Sigmoid colon (tissue), 7 donors: ENCODE results near the gene COX7A2. TPM values are rescaled to one million over a fixed set of nuclear protein-coding genes. Genes with fewer than 3 reads are reported as not detected.

Source experiments
- DNase-seq: peaks from one replicate; pipeline ENCODE4 v3.0.0-alpha.2; 2019
- H3K27ac ChIP-seq, 4 donors: fragments of 200-600 bp; sonication (generic); one replicate each; pipeline ENCODE4 v1.5.1; 2016 to 2019; ENCODE audit warnings: mild to moderate bottlenecking in 1 of 4
- H3K27me3 ChIP-seq, 3 donors: fragments of 200-600 bp; sonication (generic); one replicate each; pipeline ENCODE4 v1.5.1; 2019; ENCODE audit warnings: mild to moderate bottlenecking in 1 of 3
- H3K36me3 ChIP-seq, 4 donors: fragments of 200-600 bp; sonication (generic); one replicate each; pipeline ENCODE4 v1.5.1; 2016 to 2019
- H3K4me1 ChIP-seq, 4 donors: fragments of 200-600 bp; sonication (generic); one replicate each; pipeline ENCODE4 v1.5.1; 2017 to 2019
- H3K4me3 ChIP-seq, 4 donors: fragments of 200-600 bp; sonication (generic); one replicate each; pipeline ENCODE4 v1.5.1; 2017 to 2019; ENCODE audit warnings: mild to moderate bottlenecking in 2 of 4, moderate library complexity in 1 of 4
- H3K9me3 ChIP-seq, 4 donors: fragments of 200-600 bp in 3 of 4; sonication (generic) in 3 of 4; one replicate each; pipeline versions ENCODE4 v1.5.1 to v1.6.1; 2013 to 2019
- CTCF ChIP-seq, 4 experiments: fragments of 450-650 bp in 3 of 4; fragments of 200-600 bp in 1 of 4; IDR thresholded peaks; one replicate each; pipeline ENCODE4 v1.5.1; 2016 to 2019; ENCODE audit warnings: antibody characterized with exemption in 4 of 4, mild to moderate bottlenecking in 3 of 4, moderate library complexity in 2 of 4
- EP300 ChIP-seq, 4 donors: sonication (generic); formaldehyde crosslinking; IDR thresholded peaks; one replicate each; pipeline ENCODE4 v1.6.1; 2017; ENCODE audit warnings: antibody characterized with exemption in 4 of 4
- POLR2A ChIP-seq, 2 donors: fragments of 450-650 bp; IDR thresholded peaks; one replicate each; pipeline ENCODE4 v1.6.1; 2016; ENCODE audit warnings: antibody characterized with exemption in 2 of 2, mild to moderate bottlenecking in 2 of 2, moderate library complexity in 2 of 2
- POLR2AphosphoS5 ChIP-seq, 4 donors: sonication (generic); formaldehyde crosslinking; IDR thresholded peaks; one replicate each; pipeline ENCODE4 v1.6.1; 2017; ENCODE audit warnings: antibody characterized with exemption in 4 of 4
- WGBS, 2 donors: extraction: QIAGEN DNeasy Blood & Tissue Kit; methylation state at CpG; one replicate each; pipeline ENCODE4 v1.1.7; 2013; 5-methylcytosine and 5-hydroxymethylcytosine counted together
- intact Hi-C: fragments of 100-400 bp; cut with DNase I; formaldehyde crosslinking; loops from one replicate; pipeline ENCODE4 v1.15.1; 2023
- polyA plus RNA-seq, 3 donors: library from polyadenylated mRNA; stranded (reverse); fragments of 200-250 nt; gene quantifications; one replicate each; pipeline ENCODE4 v1.2.3, GENCODE V29; 2013
- total RNA-seq, 4 donors: library from RNA; depleted of rRNA; stranded (reverse); fragments of >200 nt; gene quantifications; one replicate each; pipeline ENCODE4 v1.1.0, GENCODE V29; 2016
- donor health status: healthy with polysubstance abuse.
- donor health status: Bipolar disorder and iron deficiency.
- donor health status: healthy.

COX7A2 gene
- total and polyA plus RNA-seq, 7 donors, result 419 to 3,086 (median 948) TPM

GRCh38 chr6:75280131-75280855 is 36.7 kb upstream of the COX7A2 start:
- Histone ChIP-seq H3K27me3 (no peaks in the 10 kb centered on the region), H3K4me3 (no peak overlapping the region), H3K36me3 (no peaks in the 10 kb centered on the region), H3K27ac (peak overlapping the region in 1 of 4 donors; percentile 31), H3K9me3 (no peaks in the 10 kb centered on the region), H3K4me1 (peaks cover 0 to 70% (median 54%) of the 10 kb centered on the region in 4 donors)
- intact Hi-C loops, result loop anchor here (5.0 kb wide), 1 partner anchor 322 kb away; the partner anchor contains the start of gene SENP6
- WGBS, 2 donors, result 74 to 86% methylated on average over 4 of the region's 4 CpGs
- TF ChIP-seq CTCF (IDR thresholded peaks at IDR 0.05), result no peak
- TF ChIP-seq POLR2AphosphoS5 (IDR thresholded peaks at IDR 0.05), result no peak
- TF ChIP-seq POLR2A (IDR thresholded peaks at IDR 0.05), result no peak
- TF ChIP-seq EP300 (IDR thresholded peaks at IDR 0.05), result no peak
- no peak for DNase-seq

DNA sequence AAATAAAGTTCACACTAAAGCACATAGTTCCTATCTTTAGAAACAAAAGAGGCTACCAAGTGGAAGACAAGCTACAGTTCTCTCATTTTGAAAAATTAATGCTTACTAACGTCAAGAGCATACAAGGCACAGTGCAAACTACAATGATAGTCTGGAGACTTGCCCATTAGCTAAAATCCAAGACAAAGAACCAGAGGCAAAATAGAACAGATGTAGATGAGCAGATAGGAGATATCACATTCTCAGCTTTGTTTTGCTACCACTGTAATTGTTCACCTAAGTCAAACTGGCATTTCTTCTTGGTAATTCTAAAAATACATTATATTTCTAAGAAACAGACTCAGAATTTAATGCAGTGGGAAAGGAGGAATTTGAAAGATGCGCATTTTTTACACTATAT is 35.8 kb upstream of the COX7A2 start:
- Histone ChIP-seq H3K4me3 (no peak overlapping the region), H3K9me3 (no peaks in the 10 kb centered on the region), H3K36me3 (no peaks in the 10 kb centered on the region), H3K4me1 (peaks cover 0 to 75% (median 58%) of the 10 kb centered on the region in 4 donors), H3K27ac (peak overlapping the region in 1 of 4 donors; percentile 31), H3K27me3 (no peaks in the 10 kb centered on the region)
- WGBS, 2 donors, result 84 to 91% methylated on average over 2 of the region's 2 CpGs
- intact Hi-C loops, result no loop called here
- no peak for DNase-seq
- TF ChIP-seq POLR2A (IDR thresholded peaks at IDR 0.05) (no peak), POLR2AphosphoS5 (IDR thresholded peaks at IDR 0.05) (no peak), CTCF (IDR thresholded peaks at IDR 0.05) (no peak), EP300 (IDR thresholded peaks at IDR 0.05) (no peak)

- TF ChIP-seq POLR2A (IDR thresholded peaks at IDR 0.05) (no peak), POLR2AphosphoS5 (IDR thresholded peaks at IDR 0.05) (no peak), CTCF (IDR thresholded peaks at IDR 0.05) (no peak), EP300 (IDR thresholded peaks at IDR 0.05) (no peak)
- intact Hi-C loops, result no loop called here
- DNase-seq, result no peak
- no peak overlapping the region for H3K27ac ChIP-seq
- no peaks in the 10 kb centered on the region for H3K27me3 ChIP-seq
- peaks cover 0 to 83% (median 59%) of the 10 kb centered on the region in 4 donors for H3K4me1 ChIP-seq
- H3K36me3 ChIP-seq, result no peaks in the 10 kb centered on the region
- no peaks in the 10 kb centered on the region for H3K9me3 ChIP-seq
- no peak overlapping the region for H3K4me3 ChIP-seq
- WGBS, 2 donors, result 69 to 72% methylated on average over 4 of the region's 4 CpGs
These were observed 35.0 kb upstream of the COX7A2 start for GRCh38 chr6:75278474-75279077.

- intact Hi-C loops, result no loop called here
- DNase-seq, result no peak
- H3K9me3 ChIP-seq, result no peaks in the 10 kb centered on the region
- no peak overlapping the region for H3K4me3 ChIP-seq
- no peaks in the 10 kb centered on the region for H3K36me3 ChIP-seq
- peak overlapping the region in 1 of 4 donors; percentile 1 for H3K27ac ChIP-seq
- no peaks in the 10 kb centered on the region for H3K27me3 ChIP-seq
- peaks cover 0 to 72% (median 36%) of the 10 kb centered on the region in 4 donors for H3K4me1 ChIP-seq
- TF ChIP-seq POLR2AphosphoS5 (IDR thresholded peaks at IDR 0.05), result no peak
- no peak for TF ChIP-seq EP300 (IDR thresholded peaks at IDR 0.05)
- TF ChIP-seq POLR2A (IDR thresholded peaks at IDR 0.05), result no peak
- TF ChIP-seq CTCF (IDR thresholded peaks at IDR 0.05), result no peak
These were observed 31.5 kb upstream of the COX7A2 start for GRCh38 chr6:75275067-75275466.
